IPS DF 4.7 (cell line): ENCODE data around the gene FAM236C.
"Not testable (repeated sequence)": the region's sequence is repeated elsewhere in the genome, so short reads cannot be mapped to it uniquely, and the experiment has no call there.

ENCODE experiments used
- DNase-seq: peaks from one replicate; pipeline ENCODE4 v3.0.0-alpha.2; 2013; ENCODE audit warnings: low spot score; ENCODE audit errors: extremely low read depth

The FAM236C gene

GRCh38 chrX:72912315-72912714 lies at the start of gene FAM236C:
FAM236C (plus strand) TSS chrX:72912615; CDS start chrX:72912715, 100 bp downstream.
- DNase-seq = not testable (repeated sequence)

- DNase-seq = not testable (repeated sequence)
Observed at GRCh38 chrX:72882898-72883297, 29.5 kb upstream of the FAM236C start.

GRCh38 chrX:72889740-72890139 lies 22.7 kb upstream of the FAM236C start:
- DNase-seq = not testable (repeated sequence)

GRCh38 chrX:72916096-72916495 lies 3.7 kb downstream of the FAM236C start:
- not testable (repeated sequence) for DNase-seq

- DNase-seq = not testable (repeated sequence)
Observed at GRCh38 chrX:72932283-72932682, 19.9 kb downstream of the FAM236C start.

- DNase-seq = not testable (repeated sequence)
Observed at GRCh38 chrX:72936455-72936854, 24.0 kb downstream of the FAM236C start.

- DNase-seq = not testable (repeated sequence)
Observed at GRCh38 chrX:72936882-72937455, 24.6 kb downstream of the FAM236C start.

- not testable (repeated sequence) for DNase-seq
Observed at GRCh38 chrX:72937906-72938305, 25.5 kb downstream of the FAM236C start, which contains the start of gene FAM236A. FAM236A (plus strand) TSS chrX:72938206; CDS start chrX:72938263, 57 bp downstream.

GRCh38 chrX:72942272-72942671 lies 29.9 kb downstream of the FAM236C start:
- DNase-seq = not testable (repeated sequence)

GRCh38 chrX:72943035-72943818 lies 30.8 kb downstream of the FAM236C start:
- not testable (repeated sequence) for DNase-seq

GRCh38 chrX:72943819-72944169 lies 31.4 kb downstream of the FAM236C start, which contains the start of gene DMRTC1:
DMRTC1 (minus strand) TSS chrX:72943837; CDS start chrX:72875694, 68,143 bp downstream.
- DNase-seq = not testable (repeated sequence)

GRCh38 chrX:72959971-72960370 lies 47.6 kb downstream of the FAM236C start:
- DNase-seq = not testable (repeated sequence)
